NOMO-1 (cell line): ENCODE data around the gene SYK.

Source experiments
- DNase-seq, 2 experiments: peaks; one replicate each; lab custom pipeline; 2025; ENCODE audit not compliant: unreplicated experiment in 2 of 2; lab: John Stamatoyannopoulos, UW

Gene SYK

GRCh38 chr9:90927496-90927895, 125.9 kb downstream of the SYK start:
- DNase-seq: no peak

GRCh38 chr9:90929626-90930025, 128.0 kb downstream of the SYK start:
- DNase-seq: no peak

- no peak for DNase-seq
Observed at GRCh38 chr9:90933468-90933867, 131.8 kb downstream of the SYK start.

- DNase-seq: no peak
Observed at GRCh38 chr9:90939351-90939750, 137.7 kb downstream of the SYK start.

- no peak for DNase-seq
Observed at GRCh38 chr9:90940280-90940679, 138.7 kb downstream of the SYK start.

- no peak for DNase-seq
Observed at GRCh38 chr9:90941661-90942060, 140.0 kb downstream of the SYK start.

- DNase-seq: no peak
Observed at GRCh38 chr9:90942555-90942954, 140.9 kb downstream of the SYK start.

- DNase-seq: no peak
Observed at GRCh38 chr9:90943341-90943740, 141.7 kb downstream of the SYK start.

GRCh38 chr9:90945336-90945735, 143.7 kb downstream of the SYK start:
- no peak for DNase-seq

GRCh38 chr9:90946982-90947381, 145.4 kb downstream of the SYK start:
- no peak for DNase-seq
